SK-N-DZ (cell line): Measurements from ENCODE around the gene ADARB2.
"Not testable (repeated sequence)": the region's sequence is repeated elsewhere in the genome, so short reads cannot be mapped to it uniquely, and the experiment has no call there.

Experiments
- DNase-seq: peaks from one replicate; pipeline ENCODE4 v3.0.0-alpha.2; 2015; ENCODE audit warnings: low spot score

ADARB2 gene

GRCh38 chr10:1270490-1270889 lies 466.8 kb downstream of the ADARB2 start:
- no peak for DNase-seq

DNA sequence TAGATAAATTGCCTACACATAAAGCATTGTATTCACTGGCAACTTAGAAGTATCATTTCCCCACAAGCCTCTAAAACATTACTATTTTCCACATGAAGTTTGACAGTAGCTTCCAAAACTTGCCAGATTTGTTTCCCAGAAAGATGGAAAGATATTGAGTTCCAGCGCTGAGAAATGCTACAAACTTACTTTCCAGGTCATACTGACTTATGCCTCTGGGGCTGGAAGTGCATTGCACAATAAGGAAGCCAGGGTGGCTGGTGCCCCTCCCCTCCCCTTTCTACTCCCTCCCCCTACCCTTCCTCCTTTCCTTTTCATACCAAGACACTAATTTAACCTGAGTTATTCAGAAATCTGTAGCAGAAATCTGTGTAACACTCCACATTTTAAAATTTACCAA lies 468.5 kb downstream of the ADARB2 start:
- DNase-seq = no peak

GRCh38 chr10:1267568-1267967 lies 469.8 kb downstream of the ADARB2 start:
- DNase-seq = no peak

DNA sequence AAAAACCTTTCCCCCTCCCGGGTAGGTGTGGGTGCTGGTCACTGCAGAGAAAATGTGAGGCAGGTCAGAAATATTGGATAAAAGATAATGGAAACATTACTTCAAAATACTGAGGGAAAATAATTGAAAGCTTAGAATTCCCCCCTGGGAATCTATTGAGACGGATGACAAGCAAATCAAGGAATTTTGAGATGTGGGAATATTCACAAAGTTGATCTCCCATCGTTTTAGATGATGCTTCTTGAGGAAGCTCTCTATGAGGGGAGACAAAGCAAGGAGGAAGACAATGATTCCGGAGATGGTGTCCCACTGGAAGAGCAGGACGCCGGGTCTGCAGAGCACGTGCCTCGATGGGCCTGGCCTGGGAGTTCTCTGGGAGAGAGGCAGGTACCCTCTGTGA lies 470.2 kb downstream of the ADARB2 start:
- no peak for DNase-seq

DNA sequence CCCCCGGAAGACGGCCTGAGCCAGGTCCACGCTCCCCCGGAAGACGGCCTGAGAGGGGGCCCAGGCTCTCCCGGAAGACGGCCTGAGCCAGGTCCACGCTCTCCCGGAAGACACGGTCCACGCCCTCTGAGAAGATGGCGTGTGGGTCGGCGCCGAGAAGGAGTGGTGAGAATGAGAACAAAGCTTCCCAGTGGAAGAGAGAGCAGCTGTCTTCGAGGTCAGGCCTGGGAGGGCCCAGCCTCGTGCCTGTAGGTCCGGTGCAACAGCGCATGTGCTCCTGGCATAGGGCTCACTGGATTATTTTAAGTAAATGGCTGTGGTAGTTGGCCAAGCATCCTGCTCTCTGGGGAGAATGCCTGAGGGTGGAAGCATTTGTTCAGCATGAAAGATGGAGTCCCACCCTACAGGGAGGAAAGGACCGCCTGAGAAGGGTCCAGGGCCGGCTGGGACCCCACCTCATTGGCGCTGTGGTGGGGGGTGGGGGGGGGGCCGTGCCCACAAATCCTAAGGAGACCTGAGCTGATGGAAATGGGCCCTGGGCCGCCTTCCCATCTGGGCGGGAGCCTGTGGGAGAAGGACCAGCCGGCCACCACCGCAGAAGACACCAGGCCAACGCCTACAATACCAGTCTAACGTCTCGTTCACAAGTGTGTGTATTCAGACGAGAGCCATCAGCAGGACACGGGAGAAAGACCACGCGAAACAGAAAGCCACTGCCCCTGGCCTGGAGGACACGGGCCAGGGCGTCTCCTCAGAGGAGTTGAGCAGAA lies 471.1 kb downstream of the ADARB2 start:
- DNase-seq = no peak

DNA sequence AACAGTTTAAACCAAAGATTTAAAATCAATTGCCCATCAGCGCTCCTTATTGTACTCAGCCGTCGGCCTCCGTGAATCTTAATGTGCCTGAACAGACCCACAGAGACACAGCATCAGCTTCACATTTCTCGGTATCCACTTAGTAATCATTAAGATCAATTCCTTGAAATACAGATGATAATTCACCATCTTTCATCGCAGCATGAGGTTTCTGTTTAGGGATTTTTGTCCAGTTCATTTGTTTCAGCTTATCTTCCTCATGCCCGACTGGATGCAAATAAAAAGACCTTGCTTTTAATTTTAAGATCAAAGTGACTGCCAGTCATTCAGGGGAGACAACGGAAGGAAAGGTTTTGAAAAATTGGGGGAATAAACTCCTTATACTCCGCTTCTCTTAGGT lies 473.3 kb downstream of the ADARB2 start:
- no peak for DNase-seq

- no peak for DNase-seq
These were observed 480.1 kb downstream of the ADARB2 start for GRCh38 chr10:1257274-1257673.

GRCh38 chr10:1256432-1256725 lies 480.9 kb downstream of the ADARB2 start:
- no peak for DNase-seq

GRCh38 chr10:1255600-1256431 lies 481.5 kb downstream of the ADARB2 start:
- no peak for DNase-seq

GRCh38 chr10:1255118-1255517 lies 482.2 kb downstream of the ADARB2 start:
- DNase-seq = no peak

GRCh38 chr10:1253523-1254353 lies 483.6 kb downstream of the ADARB2 start:
- DNase-seq = no peak

- DNase-seq = no peak
These were observed 485.6 kb downstream of the ADARB2 start for GRCh38 chr10:1251769-1252168.

GRCh38 chr10:1249142-1249920 lies 488.0 kb downstream of the ADARB2 start:
- no peak for DNase-seq

DNA sequence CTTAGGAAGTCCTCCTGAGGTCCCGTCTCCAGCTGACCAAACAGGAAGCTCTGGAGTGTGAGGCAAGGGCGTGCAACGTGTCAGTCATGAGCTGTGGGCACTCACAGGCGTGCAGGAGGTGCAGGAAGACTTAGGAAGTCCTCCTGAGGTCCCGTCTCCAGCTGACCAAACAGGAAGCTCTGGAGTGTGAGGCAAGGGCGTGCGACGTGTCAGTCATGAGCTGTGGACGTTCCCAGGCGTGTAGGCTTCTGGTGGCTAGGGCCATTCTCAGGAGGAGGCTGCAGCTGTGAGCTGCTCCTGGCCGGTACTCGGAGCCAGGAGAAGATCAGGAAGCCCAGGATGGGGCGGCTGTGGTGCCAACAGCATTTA lies 489.1 kb downstream of the ADARB2 start:
- DNase-seq = not testable (repeated sequence)

- no peak for DNase-seq
These were observed 489.6 kb downstream of the ADARB2 start for GRCh38 chr10:1247598-1248261.

GRCh38 chr10:1244493-1244892 lies 492.8 kb downstream of the ADARB2 start:
- no peak for DNase-seq

DNA sequence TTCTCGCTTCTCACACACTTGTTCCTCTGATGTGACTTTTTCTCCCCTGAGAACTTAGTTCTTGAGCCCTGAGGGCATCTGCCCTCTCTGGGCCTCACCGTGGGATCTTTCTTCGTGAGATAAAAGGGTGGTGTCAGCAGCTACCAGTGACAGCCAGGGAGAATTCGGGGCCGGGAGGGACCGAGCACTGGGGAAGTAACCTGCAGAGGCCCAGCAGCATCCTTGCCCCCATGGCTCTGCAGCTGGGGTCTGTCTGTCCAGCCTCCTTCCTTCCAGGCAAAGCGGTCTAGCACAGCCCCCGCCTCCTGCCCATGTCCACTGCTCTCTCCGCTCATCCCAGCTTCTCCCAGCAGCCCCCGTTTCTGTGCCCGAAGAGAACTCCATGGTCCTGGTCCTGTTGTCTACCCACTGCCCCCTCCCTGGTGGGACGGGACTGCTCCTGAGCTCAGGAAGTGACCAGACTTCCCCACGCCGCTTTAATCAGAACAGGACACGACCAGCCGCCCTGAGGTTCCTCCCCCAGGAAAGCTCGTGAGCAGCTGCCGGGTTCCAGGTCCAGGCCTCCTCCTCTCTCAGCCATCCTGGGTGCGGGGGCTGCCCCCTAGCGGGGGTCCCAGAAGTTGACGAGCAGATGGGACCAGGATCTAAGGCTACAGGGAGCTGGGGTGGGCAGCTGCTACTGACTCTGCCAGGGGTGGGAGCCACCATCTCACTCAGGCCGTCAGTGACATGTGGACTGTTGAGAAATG lies 493.7 kb downstream of the ADARB2 start:
- peak; percentile 65 for DNase-seq

- DNase-seq = no peak
These were observed 494.4 kb downstream of the ADARB2 start for GRCh38 chr10:1242975-1243374.

- DNase-seq = peak; percentile 43
These were observed 495.1 kb downstream of the ADARB2 start for GRCh38 chr10:1241973-1242935.
